Femur (tissue), 1 donor: ENCODE measurements around the gene SLCO4A1.

Experiments
- DNase-seq: peaks from one replicate; pipeline ENCODE4 v3.0.0-alpha.2; 2017

SLCO4A1 gene, protein sequence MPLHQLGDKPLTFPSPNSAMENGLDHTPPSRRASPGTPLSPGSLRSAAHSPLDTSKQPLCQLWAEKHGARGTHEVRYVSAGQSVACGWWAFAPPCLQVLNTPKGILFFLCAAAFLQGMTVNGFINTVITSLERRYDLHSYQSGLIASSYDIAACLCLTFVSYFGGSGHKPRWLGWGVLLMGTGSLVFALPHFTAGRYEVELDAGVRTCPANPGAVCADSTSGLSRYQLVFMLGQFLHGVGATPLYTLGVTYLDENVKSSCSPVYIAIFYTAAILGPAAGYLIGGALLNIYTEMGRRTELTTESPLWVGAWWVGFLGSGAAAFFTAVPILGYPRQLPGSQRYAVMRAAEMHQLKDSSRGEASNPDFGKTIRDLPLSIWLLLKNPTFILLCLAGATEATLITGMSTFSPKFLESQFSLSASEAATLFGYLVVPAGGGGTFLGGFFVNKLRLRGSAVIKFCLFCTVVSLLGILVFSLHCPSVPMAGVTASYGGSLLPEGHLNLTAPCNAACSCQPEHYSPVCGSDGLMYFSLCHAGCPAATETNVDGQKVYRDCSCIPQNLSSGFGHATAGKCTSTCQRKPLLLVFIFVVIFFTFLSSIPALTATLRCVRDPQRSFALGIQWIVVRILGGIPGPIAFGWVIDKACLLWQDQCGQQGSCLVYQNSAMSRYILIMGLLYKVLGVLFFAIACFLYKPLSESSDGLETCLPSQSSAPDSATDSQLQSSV

DNA sequence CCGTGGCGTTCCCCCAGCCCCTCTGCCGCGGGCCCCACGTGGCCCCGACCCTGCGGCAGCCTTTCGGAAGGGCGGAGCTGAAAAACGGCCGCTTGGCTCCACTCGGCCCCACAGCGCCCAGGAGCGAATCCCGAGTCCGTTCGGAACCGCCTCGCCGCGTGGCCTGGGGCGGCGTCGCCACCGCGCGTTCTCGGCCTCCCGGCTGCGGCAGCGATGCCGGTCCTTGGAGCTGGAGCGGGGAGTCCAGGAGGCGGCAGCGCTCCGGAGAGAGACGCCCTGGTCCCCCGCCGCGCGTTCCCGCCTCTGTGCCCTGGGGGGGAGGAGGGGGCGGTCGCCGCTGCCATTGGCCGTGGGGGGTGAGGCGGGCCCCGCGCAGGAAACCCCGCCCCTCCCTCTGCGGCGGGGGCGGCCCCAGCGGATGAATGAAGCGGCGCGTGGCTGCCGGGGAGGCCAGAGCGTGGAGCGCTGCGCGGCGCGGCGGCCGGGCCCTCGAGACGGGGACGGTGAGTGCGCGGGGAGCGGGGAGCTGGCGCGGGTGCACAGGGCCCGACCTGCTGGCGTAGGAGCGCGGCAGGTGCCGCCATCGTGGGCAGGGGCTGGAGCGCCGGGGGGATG, at the start of gene SLCO4A1:
Gene SLCO4A1 (plus strand): TSS at position 453 of the 615 bp plus-strand sequence. CDS start 13,952 bp downstream, outside the sequence.
- peak; percentile 64 for DNase-seq

DNA sequence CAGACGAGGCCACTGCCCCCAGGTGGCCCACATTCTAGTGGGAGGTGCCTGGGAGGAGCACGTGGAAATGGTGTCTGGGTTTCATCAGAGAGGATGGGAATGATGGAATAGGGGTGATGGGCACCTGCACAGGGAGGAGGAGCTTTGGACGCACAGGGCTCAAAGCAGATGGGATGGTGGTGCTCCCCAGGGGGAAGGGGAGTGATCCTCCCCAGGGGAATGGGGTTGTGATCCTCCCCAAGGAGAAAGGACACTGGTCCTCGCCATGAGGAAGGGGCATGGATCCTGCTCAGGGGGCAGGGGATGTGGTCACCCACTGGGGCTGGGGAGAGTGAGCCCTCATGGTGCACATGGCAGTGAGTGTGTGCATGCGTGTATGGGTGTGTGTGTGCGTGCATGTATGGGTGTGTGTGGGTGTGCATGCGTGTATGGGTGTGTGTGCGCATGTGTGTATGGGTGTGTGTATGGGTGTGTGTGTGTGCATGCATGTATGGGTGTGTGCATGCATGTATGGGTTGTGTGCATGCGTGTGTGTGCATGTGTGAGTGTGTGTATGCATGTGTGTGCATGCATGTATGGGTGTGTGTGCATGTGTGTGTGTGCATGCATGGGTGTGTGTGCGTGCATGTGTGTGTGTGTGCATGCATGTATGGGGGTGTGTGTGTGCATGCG, 49.7 kb upstream of the SLCO4A1 start:
- DNase-seq, result no peak

DNA sequence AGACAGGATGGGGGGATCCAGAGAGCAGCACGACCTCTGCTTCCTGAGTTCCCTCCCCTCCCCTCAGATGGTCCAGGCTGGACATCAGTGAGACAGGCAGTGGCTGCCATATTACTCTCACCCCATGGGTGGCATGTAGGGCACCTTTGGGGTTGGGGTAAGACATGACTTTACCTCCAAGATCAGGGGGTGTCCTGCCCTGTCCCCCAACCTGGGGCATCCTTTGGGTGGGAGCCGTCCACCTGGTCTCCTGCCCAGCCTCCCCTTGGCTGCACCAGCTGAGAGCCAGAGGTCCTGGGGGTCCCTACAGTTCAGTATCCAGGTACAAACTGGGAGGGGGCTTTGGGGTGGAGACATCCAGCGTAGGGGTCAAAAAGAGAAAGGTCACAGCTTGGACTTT, 48.7 kb upstream of the SLCO4A1 start:
- no peak for DNase-seq

DNA sequence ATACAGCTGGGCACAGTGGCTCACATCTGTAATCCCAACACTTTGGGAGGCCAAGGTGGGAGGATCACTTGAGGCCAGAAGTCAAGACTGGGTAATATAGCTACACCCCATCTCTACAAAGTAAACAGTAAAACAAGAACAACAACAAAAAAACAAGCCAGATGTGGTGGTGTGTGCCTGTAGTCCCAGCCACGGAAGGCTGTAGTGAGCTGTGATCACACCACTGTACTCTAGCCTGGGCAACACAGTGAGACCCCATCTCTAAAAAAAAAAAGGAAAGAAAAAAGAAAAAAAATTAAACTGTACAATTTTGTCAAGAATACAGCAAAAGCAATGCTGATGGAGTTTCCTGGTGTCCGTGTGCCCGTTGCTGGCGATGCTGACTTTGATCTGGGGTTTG, 47.2 kb upstream of the SLCO4A1 start:
- no peak for DNase-seq

DNA sequence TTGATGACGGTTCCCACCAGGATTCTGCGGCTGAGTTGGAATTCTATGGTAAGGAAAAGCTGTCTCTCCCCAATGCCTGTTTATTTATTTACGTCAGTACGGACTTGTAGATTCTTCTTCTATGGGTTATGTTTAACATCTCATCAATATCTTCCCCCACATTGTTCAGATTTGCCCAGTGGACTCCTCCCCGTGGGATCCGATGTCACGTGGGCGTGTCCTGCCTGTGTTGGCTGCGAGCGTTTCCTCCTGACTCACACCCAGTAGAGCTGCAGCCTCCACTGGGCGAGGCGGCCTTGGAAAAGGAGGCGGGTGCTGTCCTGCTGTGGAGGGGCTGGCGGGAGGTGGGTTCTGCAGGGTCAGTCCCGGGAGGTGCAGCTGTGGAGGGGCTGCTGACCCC, 46.8 kb upstream of the SLCO4A1 start:
- no peak for DNase-seq

DNA sequence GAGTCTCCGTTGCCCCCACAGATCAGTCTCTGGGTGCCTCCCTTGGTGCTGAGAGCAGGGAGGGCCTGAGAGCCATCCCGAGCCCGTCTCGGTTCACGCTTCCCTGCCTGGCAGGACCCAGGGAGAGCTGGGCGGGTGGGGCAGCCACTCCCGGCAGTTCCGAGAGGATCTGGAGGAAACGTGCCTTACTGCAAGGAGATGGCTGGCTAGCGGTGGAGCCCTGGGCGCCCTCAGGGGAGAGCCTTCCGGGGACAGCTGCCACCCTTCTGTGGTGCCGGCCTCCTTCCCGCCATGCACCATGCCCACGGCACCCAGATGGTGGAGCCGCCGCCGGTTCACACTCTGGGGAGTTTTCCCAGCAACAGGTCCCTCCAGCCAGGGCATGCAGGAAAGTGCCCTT, 45.8 kb upstream of the SLCO4A1 start:
- DNase-seq, result no peak

DNA sequence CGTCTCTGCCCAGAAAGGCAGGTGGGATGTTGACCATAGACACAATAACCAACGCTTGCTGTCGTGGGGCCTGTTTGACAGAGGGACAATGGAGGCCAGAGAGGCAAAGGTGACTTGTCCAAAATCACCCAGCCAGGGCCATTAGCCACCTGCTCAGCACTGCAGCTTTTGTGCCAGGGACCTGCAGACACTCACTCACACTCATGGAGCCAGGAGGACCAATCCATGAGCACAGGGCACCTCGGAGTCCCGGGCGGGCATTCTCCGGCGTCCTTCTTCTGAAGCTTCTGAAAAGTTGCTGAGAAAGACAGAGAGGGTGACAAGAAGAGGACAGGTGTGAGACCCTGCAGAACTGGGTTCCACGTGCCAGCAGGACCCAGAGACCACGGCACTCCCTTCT, 45.4 kb upstream of the SLCO4A1 start:
- DNase-seq, result no peak

DNA sequence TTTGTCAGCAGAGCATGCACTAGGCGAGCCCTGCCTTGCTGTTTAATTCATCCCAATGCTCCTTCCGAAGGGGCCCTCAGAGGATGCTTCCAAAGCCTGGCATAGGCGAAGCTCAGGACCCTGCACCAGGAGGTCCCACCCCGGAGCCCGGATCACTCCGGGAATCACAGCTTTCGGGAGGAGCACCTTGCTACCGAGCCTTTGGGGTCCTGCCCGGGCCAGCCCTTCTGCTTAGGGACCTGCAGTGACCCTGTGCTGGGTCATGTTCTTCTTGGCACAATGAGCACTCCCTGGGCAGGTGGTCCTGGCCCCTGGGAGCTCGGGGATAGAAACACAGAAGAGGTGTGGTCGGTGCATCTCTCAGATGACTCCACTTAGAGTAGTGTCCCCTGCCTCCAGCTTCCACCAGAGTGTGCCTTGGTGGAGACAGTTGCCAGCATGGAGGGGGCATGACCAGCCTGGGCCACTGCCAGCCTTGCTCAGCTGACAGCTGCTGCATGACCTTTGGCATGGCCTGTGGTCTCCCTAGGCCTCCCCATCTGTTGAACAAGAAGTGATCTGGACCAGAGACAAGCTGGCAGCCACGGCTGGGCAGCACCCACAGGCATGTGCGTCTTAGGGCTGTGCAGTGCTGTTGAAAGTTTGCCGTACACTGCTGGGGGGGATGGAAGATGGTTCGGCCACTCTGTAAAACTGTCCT, 44.7 kb upstream of the SLCO4A1 start:
- no peak for DNase-seq

DNA sequence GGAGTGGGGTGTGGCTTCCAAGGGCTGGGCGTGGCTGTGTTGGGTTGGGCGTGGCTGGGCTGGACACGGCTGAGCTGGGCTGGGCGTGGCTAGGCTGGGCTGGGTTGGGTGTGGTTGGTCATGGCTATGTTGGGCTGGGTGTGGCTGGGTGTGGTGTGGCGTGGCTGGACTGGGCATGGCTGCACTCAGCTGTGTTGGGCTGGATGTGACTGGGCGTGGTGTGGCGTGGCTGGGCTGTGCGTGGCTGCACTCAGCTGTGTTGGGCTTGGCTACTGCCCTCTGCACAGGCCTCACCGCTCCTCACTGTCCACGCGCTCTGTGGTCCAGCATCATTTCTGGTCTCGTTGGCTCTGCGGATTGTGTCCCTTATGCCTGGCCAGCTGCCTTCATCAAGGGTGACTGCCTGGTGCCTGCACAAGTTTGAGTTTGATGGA, 43.5 kb upstream of the SLCO4A1 start:
- peak; percentile 53 for DNase-seq

DNA sequence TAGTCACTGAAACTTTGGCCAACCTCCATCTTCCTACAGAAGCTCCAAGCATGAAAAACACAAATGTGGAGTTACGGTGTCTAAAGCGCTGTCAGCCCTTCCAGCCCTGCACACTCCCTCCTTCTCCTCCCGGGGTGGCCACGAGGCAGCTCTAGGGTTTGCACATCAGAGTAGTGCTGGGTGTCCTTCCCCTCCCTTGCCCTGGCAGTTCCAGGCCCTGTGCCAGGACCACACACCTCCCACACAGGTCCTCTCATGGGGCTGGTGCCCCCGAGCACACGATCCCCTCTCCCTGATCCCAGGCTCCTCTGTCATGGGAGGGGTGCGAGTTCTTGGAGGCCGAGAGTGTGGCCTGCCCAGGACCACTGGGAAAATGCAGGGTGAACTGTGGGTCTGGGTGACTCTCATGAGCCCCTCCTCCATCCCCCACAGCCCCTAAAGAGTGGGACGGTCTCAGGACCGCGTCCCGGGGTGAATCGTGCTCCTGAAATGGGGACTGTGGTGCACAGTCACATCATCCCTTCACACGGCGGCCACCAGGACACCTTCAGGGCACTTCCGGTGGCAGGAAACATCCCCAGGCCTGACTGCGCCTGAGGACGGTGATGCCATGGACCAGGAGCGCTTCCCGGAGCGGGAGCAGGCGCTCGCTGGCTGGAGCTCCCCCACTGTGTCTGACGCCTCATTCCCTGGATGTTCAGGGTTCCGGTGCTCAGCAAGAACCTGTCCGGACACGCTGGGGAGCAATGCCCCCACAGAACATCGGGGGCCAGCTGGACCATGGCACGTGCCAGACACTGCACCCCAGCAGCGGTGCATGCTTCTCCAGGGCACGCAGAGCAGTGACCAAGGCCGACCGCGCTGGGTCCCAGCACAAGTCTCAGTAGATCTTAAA, 42.8 kb upstream of the SLCO4A1 start:
- no peak for DNase-seq

DNA sequence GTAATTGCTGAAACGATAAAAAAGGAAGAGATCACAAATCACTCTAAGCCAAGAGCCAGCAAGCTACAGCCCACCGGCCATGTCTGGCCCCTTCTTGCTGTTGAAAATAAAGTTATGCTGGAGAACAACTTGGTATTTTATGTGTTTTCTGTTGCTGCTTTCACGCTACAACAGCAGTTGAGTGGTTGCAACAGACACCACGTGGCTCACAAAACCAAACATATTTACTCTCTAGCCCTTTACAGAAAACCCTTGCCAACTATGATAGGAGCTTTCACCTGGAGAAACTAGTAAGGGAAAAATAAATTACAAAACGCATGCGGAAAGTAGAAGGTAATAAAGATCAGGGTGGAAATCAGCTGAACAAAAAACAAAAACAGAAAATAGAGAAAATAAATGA, 41.1 kb upstream of the SLCO4A1 start:
- DNase-seq, result no peak

DNA sequence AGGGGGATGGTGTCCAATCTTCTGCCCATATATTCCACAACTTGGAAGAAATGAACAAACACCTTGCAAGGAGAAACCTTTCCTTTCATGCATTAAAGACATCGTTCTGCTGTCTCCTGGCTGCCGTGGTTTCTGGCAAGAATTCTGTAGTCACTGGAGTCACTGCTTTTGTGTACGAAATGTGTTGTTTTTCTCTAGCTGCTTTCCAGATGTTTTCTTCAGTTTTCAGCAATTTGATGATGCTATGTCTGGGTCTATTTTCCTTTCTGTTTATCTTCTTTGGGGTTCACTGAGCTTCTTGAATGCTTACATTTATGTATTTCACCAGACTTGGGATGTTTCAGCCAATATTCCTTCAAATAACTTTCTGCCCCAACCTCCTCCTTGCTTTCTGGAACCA, 40.6 kb upstream of the SLCO4A1 start:
- DNase-seq, result no peak

DNA sequence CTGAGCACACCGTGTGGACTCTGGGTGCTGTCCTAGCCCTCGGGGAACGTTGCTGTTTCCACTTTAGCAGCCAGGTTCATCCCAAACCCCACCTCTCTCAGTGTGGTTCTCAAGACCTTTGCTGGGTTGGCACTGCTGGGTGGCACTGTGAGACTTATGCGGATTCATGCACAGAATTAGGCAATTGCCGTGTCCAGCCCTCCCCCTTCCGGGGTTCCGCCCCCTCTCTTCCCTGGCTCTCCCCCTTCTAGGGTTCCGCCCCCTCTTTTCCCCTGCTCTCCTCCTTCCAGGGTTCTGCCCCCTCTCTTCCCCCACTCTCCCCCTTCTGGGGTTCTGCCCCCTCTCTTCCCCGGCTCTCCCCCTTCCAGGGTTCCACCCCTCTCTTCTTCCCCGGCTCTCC, 39.8 kb upstream of the SLCO4A1 start:
- DNase-seq, result peak; percentile 46

DNA sequence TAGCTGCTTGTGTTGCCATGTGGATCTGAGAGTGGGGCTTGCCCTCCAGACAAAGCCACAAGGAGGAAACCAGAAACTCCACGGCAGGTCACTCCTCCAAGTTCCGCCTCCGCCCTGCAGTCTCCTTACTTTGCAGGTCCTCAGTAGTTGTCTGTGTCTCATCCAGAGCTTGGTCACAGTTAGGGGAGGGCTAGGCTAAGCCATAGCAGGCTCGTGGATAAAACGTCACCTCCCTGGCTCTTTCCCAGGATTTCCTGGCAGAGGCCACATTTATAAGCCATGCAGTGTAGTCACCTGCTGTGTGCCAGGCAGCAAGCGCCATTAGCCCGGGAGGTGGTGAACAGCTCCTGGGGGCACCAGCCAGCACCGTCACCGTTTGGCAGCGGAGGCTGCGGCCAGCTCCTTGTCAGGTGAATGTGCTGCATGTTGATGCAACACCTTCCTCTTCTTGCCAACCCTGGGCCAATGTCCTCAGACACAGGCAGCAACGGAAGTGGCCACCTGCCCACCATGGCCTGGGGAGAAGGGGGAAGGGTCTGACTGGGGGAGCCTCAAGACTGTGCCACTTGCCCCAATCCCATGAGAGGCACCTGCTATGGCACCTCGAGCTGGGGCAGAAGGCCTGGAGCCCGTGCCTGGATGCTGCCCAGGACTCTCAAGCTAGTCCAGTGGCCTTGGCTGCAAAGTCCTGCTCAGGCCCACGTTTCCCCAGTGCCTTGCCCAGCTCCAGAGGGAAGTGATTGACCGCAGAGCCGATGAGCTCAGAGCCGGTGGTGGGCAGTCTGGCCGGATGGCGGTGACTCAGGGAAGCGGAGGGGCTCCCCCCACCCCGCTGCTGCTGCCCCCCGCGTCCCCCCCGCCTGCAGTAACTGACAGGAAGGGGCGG, 39.0 kb upstream of the SLCO4A1 start:
- DNase-seq, result peak; percentile 68

DNA sequence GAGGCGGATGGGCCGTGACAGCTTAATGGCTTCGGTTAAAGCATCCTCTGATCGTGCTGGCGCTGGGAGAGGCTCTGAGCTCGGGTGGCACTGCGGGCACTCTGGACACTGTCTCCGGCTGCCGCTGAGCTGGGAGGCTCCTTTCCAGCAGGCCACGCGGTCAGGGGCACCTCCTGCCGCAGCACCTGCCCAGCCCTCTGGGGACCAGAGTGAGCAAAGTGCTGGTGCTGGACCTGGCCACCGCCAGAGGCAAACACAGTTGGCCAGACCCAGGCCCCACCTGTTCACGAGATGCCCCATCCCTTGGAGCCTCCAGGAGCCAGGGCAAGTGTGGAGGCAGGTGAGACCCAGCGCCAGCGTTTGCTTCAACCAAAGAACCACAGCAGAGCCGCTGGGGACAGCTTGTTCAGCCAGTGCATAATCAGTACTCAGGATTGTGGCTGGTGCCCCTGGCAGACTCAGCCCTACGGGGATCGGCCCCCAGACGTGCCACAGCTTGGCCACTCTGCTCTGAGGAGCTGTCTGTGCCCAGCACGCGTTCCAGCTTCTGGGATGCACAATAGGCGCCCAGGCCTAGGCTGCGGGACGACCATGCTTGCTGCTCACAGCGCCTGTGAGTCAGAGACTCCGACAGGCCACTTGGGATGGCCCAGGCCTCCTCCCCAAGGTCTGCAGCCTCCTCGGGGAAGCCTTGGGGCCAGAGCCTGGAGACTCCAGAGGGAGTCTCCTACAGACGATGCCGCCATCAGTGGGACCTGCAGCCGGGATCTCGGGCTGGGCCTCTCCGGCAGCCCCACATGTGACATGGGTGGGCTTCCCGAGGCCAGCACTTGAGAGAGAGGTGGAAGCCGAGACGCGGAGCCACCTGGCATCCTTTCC, 38.2 kb upstream of the SLCO4A1 start:
- no peak for DNase-seq

DNA sequence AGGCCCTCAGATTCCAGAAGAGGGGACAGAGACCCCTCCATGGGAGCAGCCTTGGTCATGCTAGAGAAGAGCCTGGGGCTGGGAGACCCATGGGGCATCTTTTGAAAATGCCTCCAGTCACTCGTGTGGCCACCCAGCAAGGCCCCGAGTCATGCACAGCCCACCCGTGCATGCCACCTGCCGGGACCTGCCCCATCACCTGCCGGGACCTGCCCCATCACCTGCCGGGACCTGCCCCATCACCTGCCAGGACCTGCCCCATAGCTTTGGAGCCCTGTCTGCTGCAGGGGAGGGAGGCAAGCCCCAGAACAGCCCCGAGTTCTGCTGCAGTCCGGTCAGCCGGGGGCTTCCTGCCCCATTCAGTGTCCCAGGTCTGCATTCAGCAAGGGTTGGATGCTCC, 37.5 kb upstream of the SLCO4A1 start:
- DNase-seq, result no peak

DNA sequence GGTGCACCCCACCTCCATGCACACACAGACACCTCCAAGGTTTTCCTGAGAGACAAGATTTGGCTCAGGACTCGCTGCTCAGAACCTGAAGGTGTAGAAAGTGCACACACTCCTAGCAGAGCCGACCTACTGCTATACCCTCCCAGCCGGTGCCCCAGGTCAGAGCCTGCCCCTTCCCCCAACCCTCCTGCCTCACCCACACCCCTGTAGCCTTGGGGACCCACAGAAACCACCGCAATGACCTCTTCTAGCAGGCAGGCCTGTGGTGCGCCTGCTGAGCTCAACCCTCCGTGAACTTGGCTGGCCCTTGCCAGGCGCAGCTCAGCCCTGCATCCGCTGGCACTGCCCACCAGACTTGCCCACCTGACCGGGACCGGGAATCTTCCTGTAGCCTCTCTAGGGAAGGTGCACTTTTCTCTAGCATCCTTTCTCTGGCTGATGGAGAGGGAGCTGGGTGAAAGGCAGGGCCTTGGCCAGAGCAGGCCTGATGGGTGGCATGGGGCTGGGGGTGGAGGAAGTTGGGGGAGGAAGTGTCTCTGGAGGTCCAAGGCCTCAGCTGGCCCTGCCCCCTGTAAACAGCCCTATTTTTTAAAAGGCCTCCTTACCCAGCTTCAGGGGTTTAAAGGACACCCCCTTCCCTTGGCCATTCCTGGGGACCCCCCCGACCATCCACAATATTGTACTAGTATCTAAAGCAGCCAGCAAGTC, 36.9 kb upstream of the SLCO4A1 start:
- DNase-seq, result no peak

DNA sequence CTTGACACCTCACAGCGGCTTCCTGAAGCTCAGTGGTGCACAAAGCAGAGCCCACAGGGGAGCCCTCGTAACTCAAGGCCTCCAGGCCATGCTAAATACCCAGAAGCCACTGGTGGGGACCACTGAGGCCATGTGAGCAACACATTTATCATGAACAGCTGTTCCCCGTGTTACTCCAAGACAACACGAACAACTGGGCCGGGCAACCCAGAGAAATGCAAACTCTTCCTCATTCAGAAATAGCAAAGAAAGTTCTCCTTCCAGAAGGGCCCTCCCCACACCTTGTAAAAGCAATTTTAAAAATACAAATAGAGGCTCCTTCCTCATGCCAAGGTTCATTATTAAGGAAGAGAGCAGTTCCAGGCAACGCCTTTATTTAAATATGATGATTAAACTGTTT, 36.3 kb upstream of the SLCO4A1 start:
- no peak for DNase-seq
